ENCODE measurements around the gene KCNQ4. TPM values are rescaled to one million over a fixed set of nuclear protein-coding genes. Genes with fewer than 3 reads are reported as not detected.

The KCNQ4 gene
- total and polyA plus RNA-seq, 2 of the 13 experiments (the other 11 are each of a cell fraction or from before 2014, with no cell fraction given): 0.02 to 0.09 TPM

DNA sequence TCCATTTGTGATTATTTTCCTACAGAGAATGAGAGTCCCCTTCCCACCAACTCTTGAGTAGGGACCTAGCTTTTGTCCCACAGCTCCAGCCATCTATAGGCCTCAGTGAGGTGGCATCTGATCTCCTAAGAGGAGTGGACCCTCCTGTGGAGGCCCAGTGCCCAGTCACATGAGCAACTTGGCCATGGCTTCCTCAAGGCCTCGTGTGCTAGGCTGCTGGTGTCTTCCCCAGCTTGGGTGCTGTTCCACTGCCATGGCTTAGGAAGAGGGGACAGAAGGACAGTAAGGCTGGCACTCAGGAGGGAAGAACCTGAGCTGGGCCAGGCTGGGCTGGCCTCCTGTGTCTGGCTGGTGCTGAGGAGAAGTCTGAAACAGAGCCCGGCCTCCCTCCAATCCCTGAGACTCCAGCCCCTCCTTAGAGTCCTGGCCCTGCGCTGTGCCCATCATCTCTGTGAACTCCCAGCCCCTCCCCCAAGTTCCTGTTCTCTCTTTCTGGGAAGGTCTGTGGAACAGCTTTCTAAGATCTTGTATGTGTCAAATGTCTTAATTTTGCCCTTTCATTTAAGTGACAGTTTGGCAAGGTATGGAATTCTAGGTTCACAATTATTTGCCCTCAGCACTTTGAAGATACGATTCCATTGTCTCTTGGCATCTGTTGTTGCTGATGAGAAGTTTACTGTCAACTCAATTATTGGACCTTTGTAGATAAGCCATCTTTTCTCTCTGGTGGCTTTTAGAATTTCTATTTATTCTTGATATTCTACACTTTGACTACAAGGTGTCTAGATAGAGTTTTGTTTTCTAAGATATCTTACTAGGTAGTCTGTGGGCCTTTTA is 7.1 kb upstream of the KCNQ4 start:
- Histone ChIP-seq H3K4me1 (ENCODE audit: insufficient read depth, low read length) (peaks cover 28% of the 10 kb centered on the region), H3K4me3 (replicated peaks in 1 of 3; ENCODE audit: insufficient read depth in 1 of 3, low read depth in 2 of 3, low read length in 3 of 3) (no peak overlapping the region), H3K27ac (ENCODE audit: extremely low read length, insufficient read depth, low read length) (no peak overlapping the region), H3K27me3 (ENCODE audit: control insufficient read depth in 1 of 2, insufficient read depth in 2 of 2, low read length in 2 of 2) (no peaks in the 10 kb centered on the region), H3K36me3 (replicated peaks in 1 of 2; ENCODE audit: control insufficient read depth in 1 of 2, insufficient read depth in 2 of 2, low read length in 2 of 2) (peaks cover 8 to 9% of the 10 kb centered on the region in 2 experiments; a peak in 2 of 5 replicates), H3K9ac (ENCODE audit: insufficient read depth, low read depth, low read length) (no peak overlapping the region), H4K20me1 (ENCODE audit: insufficient read depth, low read length) (no peaks in the 10 kb centered on the region), H2AFZ (ENCODE audit: low read length) (no peak overlapping the region), H3K9me3 (ENCODE audit: low read length) (no peaks in the 10 kb centered on the region), H3K79me2 (ENCODE audit: insufficient read depth, low read length) (no peaks in the 10 kb centered on the region), H3K4me2 (ENCODE audit: low read depth, low read length) (no peak overlapping the region)
- ATAC-seq: no peak
- CTCF ChIA-PET (ENCODE audit: low intra/inter-chr PET ratio, low total read pairs): no interaction called here
- BruUV-seq (replicated peaks): no TSS peak
- POLR2A ChIA-PET: interaction anchor here (1.2 kb wide), 1 partner anchor 86 kb away, joined by 3 read pairs; the partner anchor contains the start of gene CITED4
- WGBS (ENCODE audit: low lambda C conversion rate): 94% methylated on average over 3 of the region's 4 CpGs
- no peak for FAIRE-seq
- intact Hi-C loops (cut with micrococcal nuclease; ENCODE audit: unreplicated experiment): no loop called here
- DNase-seq (ENCODE audit: low spot score): no peak
- in situ Hi-C loops (cut with HindIII; ENCODE audit: extremely low pct_ligation_motif_present, low pct_unique_long_range_greater_than_20kb): loop anchor here (5.0 kb wide), 1 partner anchor 71 kb away; no protein-coding TSS in a partner anchor
- TF ChIP-seq, protein P1, sequence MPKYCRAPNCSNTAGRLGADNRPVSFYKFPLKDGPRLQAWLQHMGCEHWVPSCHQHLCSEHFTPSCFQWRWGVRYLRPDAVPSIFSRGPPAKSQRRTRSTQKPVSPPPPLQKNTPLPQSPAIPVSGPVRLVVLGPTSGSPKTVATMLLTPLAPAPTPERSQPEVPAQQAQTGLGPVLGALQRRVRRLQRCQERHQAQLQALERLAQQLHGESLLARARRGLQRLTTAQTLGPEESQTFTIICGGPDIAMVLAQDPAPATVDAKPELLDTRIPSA (CRISPR knock-in tag; IDR thresholded peaks at IDR 0.05; ENCODE audit: borderline replicate concordance): no peak
- TF ChIP-seq, protein P2, sequence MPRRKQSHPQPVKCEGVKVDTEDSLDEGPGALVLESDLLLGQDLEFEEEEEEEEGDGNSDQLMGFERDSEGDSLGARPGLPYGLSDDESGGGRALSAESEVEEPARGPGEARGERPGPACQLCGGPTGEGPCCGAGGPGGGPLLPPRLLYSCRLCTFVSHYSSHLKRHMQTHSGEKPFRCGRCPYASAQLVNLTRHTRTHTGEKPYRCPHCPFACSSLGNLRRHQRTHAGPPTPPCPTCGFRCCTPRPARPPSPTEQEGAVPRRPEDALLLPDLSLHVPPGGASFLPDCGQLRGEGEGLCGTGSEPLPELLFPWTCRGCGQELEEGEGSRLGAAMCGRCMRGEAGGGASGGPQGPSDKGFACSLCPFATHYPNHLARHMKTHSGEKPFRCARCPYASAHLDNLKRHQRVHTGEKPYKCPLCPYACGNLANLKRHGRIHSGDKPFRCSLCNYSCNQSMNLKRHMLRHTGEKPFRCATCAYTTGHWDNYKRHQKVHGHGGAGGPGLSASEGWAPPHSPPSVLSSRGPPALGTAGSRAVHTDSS (CRISPR knock-in tag; conservative IDR thresholded peaks at IDR 0.05): no peak
- TF ChIP-seq ZNF720 (CRISPR knock-in tag; IDR thresholded peaks at IDR 0.05): no peak
- TF ChIP-seq ZNF124 (CRISPR knock-in tag; IDR thresholded peaks at IDR 0.05): no peak
- TF ChIP-seq CREB1 (IDR thresholded peaks at IDR 0.05): no peak
- no peak for TF ChIP-seq CREB1 (CRISPR knock-in tag; IDR thresholded peaks at IDR 0.05)
- TF ChIP-seq STAG1 (CRISPR knock-in tag; IDR thresholded peaks at IDR 0.05): no peak
- TF ChIP-seq HOXA9 (CRISPR knock-in tag; IDR thresholded peaks at IDR 0.05; ENCODE audit: borderline replicate concordance): no peak
- TF ChIP-seq FOXO1 (CRISPR knock-in tag; IDR thresholded peaks at IDR 0.05): no peak
- no peak for TF ChIP-seq ZNF224 (CRISPR knock-in tag; IDR thresholded peaks at IDR 0.05)
- TF ChIP-seq, protein P3, sequence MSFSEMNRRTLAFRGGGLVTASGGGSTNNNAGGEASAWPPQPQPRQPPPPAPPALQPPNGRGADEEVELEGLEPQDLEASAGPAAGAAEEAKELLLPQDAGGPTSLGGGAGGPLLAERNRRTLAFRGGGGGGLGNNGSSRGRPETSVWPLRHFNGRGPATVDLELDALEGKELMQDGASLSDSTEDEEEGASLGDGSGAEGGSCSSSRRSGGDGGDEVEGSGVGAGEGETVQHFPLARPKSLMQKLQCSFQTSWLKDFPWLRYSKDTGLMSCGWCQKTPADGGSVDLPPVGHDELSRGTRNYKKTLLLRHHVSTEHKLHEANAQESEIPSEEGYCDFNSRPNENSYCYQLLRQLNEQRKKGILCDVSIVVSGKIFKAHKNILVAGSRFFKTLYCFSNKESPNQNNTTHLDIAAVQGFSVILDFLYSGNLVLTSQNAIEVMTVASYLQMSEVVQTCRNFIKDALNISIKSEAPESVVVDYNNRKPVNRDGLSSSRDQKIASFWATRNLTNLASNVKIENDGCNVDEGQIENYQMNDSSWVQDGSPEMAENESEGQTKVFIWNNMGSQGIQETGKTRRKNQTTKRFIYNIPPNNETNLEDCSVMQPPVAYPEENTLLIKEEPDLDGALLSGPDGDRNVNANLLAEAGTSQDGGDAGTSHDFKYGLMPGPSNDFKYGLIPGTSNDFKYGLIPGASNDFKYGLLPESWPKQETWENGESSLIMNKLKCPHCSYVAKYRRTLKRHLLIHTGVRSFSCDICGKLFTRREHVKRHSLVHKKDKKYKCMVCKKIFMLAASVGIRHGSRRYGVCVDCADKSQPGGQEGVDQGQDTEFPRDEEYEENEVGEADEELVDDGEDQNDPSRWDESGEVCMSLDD (CRISPR knock-in tag; IDR thresholded peaks at IDR 0.05; ENCODE audit: borderline replicate concordance): no peak
- TF ChIP-seq ZNF251 (CRISPR knock-in tag; IDR thresholded peaks at IDR 0.05): no peak
- no peak for TF ChIP-seq NFE2L1 (CRISPR knock-in tag; IDR thresholded peaks at IDR 0.05; ENCODE audit: borderline replicate concordance)

Measured in HepG2 (cell line).